Measurements from ENCODE around the gene C16orf95.
"Not testable (repeated sequence)": the region's sequence is repeated elsewhere in the genome, so short reads cannot be mapped to it uniquely, and the experiment has no call there.

C16orf95 gene

GRCh38 chr16:87266846-87267245 is 50.3 kb downstream of the C16orf95 start:
- peaks cover 16% of the 10 kb centered on the region for H3K4me1 Mint-ChIP-seq

GRCh38 chr16:87265261-87265660 is 51.9 kb downstream of the C16orf95 start:
- Mint-ChIP-seq H3K4me3 (no peak overlapping the region), H3K36me3 (ENCODE audit: low read depth) (peaks cover 8% of the 10 kb centered on the region), H3K9me3 (no peaks in the 10 kb centered on the region), H3K27ac (no peak overlapping the region), H3K27me3 (ENCODE audit: low read depth) (peaks cover 29% of the 10 kb centered on the region), H3K4me1 (peaks cover 12% of the 10 kb centered on the region)
- no peak for TF ChIP-seq CTCF (IDR thresholded peaks at IDR 0.05; ENCODE audit: unreplicated experiment in 3 of 3)

More at GRCh38 chr16:87266846-87267245, 50.3 kb downstream of the C16orf95 start:
- H3K27me3 Mint-ChIP-seq (ENCODE audit: low read depth): peaks cover 35% of the 10 kb centered on the region
- peaks cover 8% of the 10 kb centered on the region for H3K36me3 Mint-ChIP-seq (ENCODE audit: low read depth)
- TF ChIP-seq CTCF (IDR thresholded peaks at IDR 0.05; ENCODE audit: unreplicated experiment in 3 of 3): no peak
- H3K4me3 Mint-ChIP-seq: no peak overlapping the region
- peak overlapping the region in 1 of 3 experiments; percentile 55 for H3K27ac Mint-ChIP-seq
- H3K9me3 Mint-ChIP-seq: no peaks in the 10 kb centered on the region

- Mint-ChIP-seq H3K4me1 (peaks cover 12% of the 10 kb centered on the region), H3K36me3 (ENCODE audit: low read depth) (peaks cover 4% of the 10 kb centered on the region), H3K9me3 (no peaks in the 10 kb centered on the region), H3K27me3 (ENCODE audit: low read depth) (peaks cover 24% of the 10 kb centered on the region), H3K27ac (peak overlapping the region in 2 of 3 experiments; percentile 5 to 23), H3K4me3 (no peak overlapping the region)
- no peak for TF ChIP-seq CTCF (IDR thresholded peaks at IDR 0.05; ENCODE audit: unreplicated experiment in 3 of 3)
Observed at GRCh38 chr16:87264634-87265033, 52.6 kb downstream of the C16orf95 start.

- no peak for TF ChIP-seq CTCF (IDR thresholded peaks at IDR 0.05; ENCODE audit: unreplicated experiment in 3 of 3)
- Mint-ChIP-seq H3K9me3 (no peaks in the 10 kb centered on the region), H3K27ac (peak overlapping the region in 1 of 3 experiments; percentile 19), H3K4me1 (peaks cover 12% of the 10 kb centered on the region), H3K27me3 (ENCODE audit: low read depth) (peaks cover 23% of the 10 kb centered on the region), H3K36me3 (ENCODE audit: low read depth) (peaks cover 4% of the 10 kb centered on the region), H3K4me3 (no peak overlapping the region)
Observed at GRCh38 chr16:87263418-87264052, 53.7 kb downstream of the C16orf95 start.

GRCh38 chr16:87259431-87259830 is 57.8 kb downstream of the C16orf95 start:
- H3K9me3 Mint-ChIP-seq: no peaks in the 10 kb centered on the region
- H3K36me3 Mint-ChIP-seq (ENCODE audit: low read depth): no peaks in the 10 kb centered on the region
- no peaks in the 10 kb centered on the region for H3K4me1 Mint-ChIP-seq
- no peak for TF ChIP-seq CTCF (IDR thresholded peaks at IDR 0.05; ENCODE audit: unreplicated experiment in 3 of 3)
- no peak overlapping the region for H3K27ac Mint-ChIP-seq
- peaks cover 20% of the 10 kb centered on the region for H3K27me3 Mint-ChIP-seq (ENCODE audit: low read depth)
- H3K4me3 Mint-ChIP-seq: no peak overlapping the region

GRCh38 chr16:87258653-87259052 is 58.5 kb downstream of the C16orf95 start:
- not testable (repeated sequence) for H3K9me3 Mint-ChIP-seq; H3K27ac Mint-ChIP-seq; H3K4me1 Mint-ChIP-seq; H3K36me3 Mint-ChIP-seq (ENCODE audit: low read depth); H3K4me3 Mint-ChIP-seq
- H3K27me3 Mint-ChIP-seq (ENCODE audit: low read depth): peaks cover 26% of the 10 kb centered on the region

Measured in nephron (organoid).